NCI-H748 (cell line): ENCODE data around the gene ALOX12B.

Experiments used
- DNase-seq: peaks from one replicate; lab custom pipeline; 2025; ENCODE audit not compliant: unreplicated experiment; lab: John Stamatoyannopoulos, UW

Gene ALOX12B

DNA sequence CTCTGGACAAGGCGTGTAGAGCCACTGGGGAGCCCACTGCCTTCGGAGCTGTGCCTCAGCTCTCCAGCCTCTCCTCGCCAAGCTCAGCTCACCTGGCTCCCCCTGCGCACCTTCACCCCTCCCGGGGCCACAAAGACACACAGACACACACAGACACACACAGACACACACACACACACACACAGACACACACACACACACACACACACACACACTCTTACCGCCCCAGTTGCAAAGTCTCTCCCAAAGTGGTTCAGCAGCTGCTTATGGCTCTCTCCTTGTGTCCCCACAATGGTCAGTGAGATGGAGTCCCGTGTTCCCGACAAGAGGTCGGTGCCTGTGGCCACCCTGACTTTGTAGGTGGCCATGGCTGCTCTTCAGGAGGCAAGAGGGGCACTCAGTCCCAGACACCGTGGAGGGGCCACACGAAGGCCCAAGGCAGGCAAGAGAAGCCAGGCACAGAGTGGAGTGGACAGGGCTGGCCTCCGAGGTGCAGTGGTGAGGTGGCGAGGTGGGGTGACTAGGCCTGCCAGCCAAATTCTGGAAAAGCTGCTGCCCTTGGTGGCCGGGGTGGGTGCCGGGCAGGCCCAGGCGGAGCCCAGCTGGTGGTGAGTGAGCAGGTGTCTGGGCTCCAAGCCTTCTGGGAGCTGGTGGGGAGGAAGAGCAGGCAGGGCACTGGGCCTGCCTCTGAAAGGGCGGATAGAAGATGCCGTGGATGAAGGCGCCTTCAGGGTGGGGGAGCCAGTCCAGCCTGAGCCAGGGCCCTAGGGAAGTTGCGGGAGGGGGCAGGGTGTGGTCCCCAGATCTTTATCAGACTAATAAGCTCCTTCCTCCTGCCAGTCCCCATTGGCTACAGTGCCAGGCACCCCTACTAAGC lies at the start of gene ALOX12B:
Gene ALOX12B (minus strand): TSS at position 642 of the 877 bp plus-strand sequence. CDS start 274 bp downstream, at position 368.
- no peak for DNase-seq

DNA sequence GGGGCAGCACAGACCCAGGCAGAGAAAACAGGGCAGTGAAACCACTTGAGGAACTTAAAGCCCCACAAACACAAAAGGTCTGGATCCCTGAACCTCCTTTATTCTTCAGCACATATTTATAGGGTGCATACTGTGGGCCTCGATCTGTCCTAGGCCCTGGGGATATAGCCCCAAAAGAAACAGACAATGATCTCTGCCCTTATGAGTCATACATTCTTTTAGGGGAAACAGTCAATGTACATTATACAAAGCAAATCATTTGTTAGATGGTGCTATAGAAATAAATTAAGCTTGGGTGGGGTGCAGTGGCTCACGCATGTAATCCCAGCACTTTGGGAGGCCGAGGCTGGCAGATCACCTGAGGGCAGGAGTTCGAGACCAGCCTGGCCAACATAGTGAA lies 46.4 kb upstream of the ALOX12B start:
- DNase-seq = no peak

DNA sequence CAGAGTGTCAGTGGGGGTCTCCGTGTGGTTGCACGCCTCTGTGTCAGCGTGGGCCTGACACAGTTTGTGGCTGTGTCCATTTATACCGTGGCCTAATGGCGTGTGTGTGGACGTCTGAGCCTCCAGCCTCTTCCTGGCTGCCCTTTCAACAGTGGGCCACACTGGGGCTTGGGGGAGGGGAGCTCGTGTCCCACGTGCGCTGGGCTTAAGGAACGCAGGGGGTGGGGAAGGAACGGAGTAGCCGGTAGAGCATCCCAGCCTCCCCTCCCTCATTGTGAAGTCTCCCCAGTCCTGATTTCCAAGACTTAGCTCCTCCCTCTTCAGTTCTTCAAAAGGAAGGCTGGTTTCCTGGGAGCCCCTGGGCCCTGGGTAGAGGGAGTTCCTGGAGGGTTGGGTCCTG lies 45.9 kb upstream of the ALOX12B start:
- no peak for DNase-seq

DNA sequence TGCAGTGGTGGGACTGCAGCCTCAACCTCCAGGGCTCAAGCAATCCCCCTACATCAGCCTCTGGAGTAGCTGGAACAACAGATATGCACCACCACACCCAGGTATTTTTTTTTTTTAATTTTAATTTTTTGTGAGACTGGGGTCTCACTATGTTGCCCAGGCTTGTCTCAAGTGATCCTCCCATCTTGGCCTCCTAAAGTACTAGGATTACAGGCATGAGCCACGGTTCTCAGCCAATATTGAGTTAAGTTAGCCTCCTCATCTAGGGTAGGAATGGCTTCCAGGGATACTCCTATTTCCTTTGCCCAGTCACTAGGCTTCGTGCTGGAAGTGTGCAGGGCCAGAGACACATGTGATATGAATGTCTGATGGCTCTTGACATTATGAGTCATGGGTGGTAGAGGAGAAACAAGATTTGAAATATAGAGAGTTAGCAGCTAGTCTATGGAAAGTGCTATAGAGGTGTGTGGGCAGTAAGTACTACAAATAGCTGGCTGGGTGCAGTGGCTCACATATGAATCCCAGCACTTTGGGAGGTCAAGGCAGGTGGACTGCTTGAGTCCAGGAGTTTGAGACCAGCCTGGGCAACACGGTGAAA lies 44.4 kb upstream of the ALOX12B start:
- DNase-seq = no peak

DNA sequence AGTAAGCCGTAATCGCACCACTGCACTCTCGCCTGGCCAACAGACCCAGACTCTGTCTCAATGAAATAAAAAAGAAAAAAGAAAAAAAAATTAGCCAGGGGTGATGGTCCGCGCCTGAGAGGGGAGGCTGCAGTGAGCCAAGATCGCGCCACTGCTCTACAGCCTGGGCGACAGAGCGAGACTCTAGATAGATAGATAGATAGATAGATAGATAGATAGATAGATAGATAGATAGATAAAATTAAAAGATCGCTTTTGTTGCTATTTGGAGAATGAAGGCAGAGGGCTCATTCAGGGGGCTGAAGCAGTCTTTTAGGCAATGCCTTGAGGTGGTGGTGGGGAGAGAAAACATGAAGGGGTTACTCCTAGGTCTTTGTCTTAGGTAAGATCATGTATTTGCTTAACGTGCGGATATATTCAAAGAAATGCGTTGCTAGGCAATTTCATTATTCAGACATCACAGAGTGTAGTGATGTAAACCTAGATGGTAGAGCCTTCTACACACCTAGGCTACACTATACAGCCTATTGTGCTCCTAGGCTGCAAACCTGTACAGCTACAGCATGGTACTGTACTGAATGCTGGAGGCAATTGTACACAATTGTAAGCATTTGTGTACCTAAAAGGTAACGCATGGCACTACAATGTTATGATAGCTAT lies 40.7 kb upstream of the ALOX12B start:
- DNase-seq = peak; percentile 60

DNA sequence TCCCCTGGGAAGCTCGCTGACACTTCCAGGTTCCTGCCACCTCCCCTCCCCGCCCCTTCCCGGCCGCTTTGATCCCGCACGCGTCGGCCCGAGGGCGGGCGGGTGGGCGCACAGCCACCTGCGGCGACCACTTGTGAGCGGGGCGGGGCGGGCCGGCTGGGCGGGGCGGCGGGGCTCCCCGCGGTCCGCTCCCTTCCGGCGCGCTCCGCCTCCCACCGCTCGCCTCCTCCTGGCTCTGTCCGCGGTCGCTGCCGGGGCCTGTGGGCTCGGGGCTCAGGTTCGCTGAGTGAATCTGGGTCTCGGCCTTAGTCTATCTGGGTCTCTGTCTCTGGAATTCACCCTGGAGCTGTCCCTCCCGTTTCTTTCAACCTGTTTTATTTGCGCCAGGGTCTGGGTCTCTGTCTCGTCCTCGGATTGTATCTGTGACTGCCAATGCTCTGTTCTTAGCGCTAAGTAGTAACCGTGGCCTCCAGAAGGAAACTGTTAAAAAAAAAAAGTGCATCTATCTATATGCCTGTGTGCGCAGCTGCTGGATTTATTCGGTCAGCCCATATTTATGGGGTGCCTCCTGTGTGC lies 39.1 kb upstream of the ALOX12B start:
- peak; percentile 87 for DNase-seq

DNA sequence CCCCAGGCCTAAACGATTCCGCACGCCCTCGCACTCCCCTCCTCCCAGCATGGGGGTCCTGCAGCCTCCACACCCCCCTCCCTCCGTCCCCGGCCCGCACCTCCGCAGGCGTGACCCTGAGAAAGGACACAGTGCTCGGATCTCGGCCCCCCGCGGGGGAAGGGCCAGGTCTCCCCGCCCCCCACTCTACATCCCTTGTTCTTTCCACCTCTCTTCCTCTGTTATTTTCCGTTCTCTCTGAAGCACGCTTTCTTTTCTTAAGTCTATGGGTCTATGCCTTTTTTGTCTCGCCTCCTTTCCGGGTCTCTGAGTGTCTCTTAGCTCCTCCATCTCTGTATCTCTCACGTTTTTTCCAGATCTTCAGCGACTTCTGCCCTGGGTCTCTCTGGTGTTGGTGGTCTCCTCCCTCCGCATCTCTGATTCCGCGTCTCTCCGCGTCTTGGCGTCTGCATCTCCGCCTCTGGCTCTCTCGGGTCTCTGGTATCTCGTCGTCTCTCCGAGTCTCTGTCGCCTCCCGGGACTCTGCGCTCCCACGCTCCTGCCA lies 38.5 kb upstream of the ALOX12B start:
- peak; percentile 86 for DNase-seq

DNA sequence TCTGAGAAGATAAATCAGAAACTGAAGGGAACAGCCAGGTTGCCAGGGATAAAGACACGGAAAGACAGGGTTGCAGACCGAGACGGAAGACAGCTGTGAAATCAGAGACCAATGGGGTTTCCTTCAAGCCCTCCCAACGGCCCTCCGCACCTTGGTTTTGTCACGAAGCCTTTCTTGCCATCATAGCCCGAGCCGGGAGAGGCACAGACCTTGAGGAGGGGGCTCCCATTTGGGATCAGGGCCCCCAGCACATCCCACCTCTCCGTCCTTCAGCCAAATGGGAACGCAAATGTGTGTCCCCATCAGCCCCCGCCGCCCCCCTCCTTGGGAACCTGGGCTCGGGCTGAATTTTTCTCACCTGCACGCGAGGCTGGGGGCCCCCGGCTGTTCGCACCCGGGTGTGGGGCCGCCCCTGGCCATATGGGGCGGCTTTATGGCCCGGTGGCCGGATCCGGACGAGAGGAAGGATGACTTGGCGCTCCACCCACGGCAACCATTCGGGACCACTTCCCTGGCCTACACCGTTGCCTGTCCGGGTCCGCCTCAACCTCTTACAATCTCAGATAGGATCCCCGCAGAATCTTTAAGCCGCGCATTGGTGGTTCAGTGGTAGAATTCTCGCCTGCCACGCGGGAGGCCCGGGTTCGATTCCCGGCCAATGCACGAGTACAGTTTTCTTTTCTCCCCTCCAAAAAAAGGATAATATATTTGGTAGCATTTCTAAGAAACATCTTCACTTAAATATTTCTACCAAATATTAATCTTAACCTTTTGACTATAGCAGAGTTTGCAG lies 37.8 kb upstream of the ALOX12B start:
- DNase-seq = peak; percentile 88

DNA sequence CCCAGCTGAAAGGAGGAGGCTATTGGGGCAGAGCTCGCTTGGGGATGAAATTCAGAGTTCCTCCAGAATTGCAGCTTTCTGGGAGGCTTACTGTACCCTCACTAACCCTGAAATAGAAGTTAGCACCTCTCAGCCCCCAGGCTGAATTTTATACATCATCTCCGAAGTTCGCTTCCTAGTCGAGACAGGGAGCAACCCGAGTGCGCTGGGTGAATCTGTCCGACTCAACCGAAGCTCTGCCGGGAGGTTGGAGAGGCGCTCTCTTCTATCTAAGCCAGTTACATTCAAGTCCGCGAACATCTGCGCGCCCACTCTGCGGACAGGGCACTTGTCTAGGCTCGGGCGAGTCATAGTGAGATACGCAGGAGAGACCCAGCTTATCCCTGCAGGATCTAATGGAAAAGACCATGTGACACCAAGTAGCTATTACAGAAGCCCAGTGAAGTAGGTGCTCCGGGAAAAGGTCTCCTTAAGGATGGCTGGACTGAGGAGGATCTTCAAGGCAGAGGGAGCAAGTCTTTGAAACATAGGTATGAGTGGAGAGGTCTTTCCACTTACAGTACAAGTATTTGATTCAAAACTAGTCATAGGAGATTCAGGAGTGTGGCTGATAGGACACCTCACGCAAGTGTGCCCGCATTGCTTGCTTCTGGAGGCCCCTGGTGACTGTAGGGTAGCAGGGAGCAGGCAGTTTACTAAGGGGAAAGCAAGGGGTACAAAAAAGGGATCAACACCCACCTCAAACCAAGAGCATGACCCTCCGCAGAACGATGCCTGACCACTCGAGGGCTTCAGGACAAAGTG lies 37.0 kb upstream of the ALOX12B start:
- peak; percentile 75 for DNase-seq

DNA sequence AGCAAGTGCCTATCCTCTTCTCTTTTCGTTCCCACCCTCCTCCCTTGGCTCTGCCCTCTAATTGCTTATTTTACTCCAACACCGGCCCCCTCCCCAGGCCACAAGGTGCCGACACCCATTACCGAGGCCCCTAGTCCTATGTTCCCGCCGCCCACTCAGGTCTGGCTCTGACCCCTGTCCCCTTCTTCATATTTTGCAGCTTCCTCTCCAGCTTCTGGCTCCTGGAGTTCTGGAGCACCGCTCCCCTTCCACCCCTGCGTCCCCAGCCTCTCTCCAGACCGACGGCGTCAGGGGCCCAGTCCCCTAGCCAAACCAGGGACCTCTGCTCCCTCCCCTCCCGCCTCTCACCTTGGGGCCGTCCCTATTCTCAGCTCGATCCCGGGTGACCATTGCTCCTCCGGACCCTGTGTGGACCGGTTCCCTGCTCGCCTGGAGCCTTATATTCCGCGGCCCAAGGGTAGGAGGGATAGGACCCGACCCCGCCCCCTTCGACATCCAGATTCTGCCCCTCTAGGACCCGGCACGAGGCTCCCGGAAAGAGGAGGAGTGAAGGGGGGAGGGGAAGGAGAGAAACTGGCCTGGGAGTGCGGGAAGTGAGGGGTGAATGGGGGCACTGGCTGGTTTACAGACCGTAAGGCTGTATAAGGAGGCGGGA lies 36.3 kb upstream of the ALOX12B start, which contains the start of gene HES7:
Gene HES7 (minus strand): TSS at position 412 of the 655 bp plus-strand sequence. CDS start 22 bp downstream, at position 390.
- DNase-seq = peak; percentile 70

DNA sequence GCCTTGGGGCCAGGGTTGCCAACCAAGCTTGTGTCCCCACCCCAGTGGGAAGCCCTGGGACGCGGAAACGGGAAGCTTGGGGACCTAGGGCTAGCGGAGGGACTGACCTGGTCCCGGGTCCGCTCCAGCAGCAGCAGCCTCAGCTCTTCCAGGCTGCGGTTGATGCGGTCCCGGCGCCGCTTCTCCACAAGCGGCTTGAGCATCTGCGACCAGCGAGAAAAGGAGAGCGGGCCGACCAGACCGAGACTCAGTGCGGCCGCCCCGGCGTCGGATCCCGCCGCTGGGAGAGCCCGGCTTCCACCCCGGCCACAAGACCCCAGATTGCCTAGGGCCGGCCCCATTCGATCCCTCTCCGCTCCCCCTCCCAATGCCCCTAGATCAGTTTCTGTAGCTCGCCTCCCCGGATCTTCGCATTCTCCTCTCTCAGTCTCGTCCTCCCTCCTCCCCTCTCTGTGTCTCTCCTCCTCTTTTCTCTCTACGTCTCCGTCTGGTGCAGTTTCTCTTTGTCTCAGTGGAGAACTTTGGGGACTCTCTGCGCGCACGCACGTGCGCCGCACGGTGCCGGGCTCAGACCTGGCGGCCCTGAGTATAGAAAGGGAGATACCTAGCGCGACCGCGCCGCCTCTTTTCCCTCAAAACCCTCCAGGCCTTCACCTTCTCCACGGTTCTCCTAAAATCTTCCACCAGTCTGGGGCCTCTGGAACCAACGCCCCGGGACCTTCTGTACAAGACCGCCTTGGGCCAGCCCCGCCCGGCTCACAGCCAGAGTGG lies 35.6 kb upstream of the ALOX12B start:
- DNase-seq = peak; percentile 62

DNA sequence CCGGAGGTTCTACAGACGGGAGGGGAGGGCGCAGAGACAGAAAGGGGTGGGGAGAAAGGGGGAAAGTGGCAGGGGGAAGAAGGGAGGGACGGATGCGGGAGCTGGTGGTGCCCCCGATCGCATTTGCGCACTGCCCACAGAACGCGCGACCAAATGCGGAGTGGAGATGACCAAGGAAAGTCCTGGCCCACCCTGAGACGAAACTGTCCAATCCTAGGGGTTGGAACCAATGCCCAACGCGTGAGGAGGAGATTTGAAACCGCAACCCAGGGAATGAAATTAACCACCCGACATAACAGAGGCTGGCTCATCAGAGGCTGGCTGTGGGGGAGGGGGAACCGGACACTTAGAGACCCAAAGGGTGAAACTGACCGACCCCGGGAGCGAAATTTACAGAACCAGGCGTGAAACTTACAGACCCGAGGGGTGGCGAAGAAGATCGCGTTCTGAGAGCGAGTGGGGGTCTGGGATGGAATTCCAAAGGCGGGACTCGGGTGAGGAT lies 35.0 kb upstream of the ALOX12B start:
- DNase-seq = peak; percentile 70

DNA sequence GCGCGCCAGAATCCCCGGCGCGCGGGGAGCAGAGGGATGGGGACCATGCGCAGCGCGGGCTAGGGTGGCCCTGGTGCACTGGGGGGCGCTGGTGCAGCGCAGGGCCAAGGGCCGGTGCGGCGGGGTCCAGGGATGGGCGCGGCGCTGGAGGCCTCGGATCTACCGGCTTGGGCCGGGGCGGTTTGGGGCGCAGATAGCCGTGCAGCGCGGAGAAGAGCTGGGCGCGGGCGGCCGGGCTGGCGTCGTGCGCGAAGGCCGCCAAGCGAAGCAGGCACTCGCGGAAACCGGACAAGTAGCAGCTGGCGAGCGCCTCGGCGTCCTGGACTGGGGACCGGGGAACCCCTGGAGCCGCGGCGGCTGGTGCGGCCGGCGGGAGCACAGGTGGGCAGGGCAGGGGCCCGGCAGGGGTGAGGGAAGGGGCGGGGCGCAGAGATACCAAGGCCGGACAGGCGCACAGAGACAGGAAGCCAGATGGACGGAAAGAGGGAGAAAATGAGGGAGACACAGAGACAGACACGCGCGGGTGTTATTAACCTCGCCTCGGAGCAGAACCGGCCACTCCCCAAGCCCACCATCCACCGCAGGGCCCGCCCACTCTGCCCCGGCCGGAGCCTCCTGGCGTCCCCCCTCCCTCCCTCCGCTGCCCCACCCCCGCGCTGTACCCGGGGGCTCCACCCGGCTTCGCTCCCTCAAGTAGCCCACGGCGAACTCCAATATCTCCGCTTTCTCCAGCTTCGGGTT lies 34.3 kb upstream of the ALOX12B start:
- peak; percentile 92 for DNase-seq

DNA sequence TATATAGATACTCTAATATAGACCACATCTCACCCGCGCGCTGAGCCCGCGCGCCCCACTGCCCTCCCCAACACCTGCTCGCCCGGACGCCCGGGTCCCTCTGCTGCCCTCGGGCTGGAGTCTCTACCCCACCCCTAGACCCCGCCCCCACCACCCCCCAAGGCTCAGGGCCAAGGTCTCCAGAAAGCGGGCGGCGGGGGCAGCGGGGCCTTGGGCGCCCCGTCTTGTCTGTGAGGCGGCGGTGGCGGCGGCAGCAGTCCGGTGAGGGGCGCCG lies 33.8 kb upstream of the ALOX12B start:
- no peak for DNase-seq

DNA sequence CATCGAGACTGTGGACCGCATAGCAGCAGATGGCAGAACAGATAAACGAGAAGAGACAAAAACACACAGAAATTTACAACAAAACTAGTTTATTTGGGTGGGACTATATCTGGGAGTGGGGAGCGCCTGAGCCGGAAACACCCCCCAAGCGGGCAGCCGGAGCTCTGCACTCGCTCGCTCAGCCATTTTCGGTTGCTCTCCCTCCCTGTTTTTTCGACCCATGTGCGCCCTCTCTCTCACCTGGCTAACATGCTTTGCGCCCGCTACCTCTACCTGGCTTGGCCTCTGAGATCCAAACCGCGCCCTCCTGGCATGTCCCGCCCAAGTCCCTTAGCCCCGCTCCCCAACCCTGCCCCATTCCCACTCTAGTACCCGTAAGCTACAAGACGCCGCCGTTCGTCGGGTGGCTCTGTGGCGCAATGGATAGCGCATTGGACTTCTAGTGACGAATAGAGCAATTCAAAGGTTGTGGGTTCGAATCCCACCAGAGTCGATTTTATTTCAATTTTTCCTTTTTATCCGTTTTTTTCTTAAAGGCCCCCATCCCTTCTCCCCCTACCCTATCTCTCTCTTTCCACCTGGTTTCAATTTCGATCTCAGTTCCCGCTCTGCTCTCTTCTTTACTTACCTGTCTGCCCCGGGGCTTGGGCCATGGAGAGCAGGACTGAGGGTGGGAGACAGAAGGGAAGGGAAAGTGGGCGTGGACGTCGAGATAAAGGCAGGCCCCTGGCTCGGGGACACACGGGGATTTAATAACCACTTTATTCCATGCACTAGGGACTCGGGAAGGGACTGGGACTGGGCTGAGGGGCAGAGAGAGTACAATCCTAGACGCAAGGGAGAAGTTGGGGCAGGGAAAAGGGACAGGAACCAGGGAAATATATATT lies 33.2 kb upstream of the ALOX12B start:
- peak; percentile 94 for DNase-seq
